GM12878 (cell line): Measurements from ENCODE around the gene SNPH. TPM values are rescaled to one million over a fixed set of nuclear protein-coding genes. Genes with fewer than 3 reads are reported as not detected.

Source experiments
- BRCA1 ChIP-seq: IDR thresholded peaks from 2 replicates; pipeline ENCODE4 v1.6.1; 2011; ENCODE audit warnings: low read depth, low read length, improper control_type of control experiment
- CBX5 ChIP-seq: sonication (generic); IDR thresholded peaks from 2 replicates; pipeline ENCODE4 v1.6.1; 2016; ENCODE audit warnings: low read depth, moderate library complexity, mild to moderate bottlenecking, inconsistent platforms
- CREB1 ChIP-seq: IDR thresholded peaks from 2 replicates; pipeline ENCODE4 v1.6.1; 2012; ENCODE audit warnings: low read depth, mild to moderate bottlenecking, inconsistent platforms
- CREM ChIP-seq: IDR thresholded peaks from 2 replicates; pipeline ENCODE4 v1.6.1; 2014; ENCODE audit warnings: antibody characterized with exemption, low read depth
- EGR1 ChIP-seq, 2 experiments: IDR thresholded peaks; 1 replicate in 1 of 2; 2 replicates in 1 of 2; pipeline ENCODE4 v1.6.1; 2011 to 2012; ENCODE audit warnings: low read depth in 2 of 2, low read length in 2 of 2, borderline replicate concordance in 1 of 2, mild to moderate bottlenecking in 1 of 2, moderate library complexity in 1 of 2
- FOXK2 ChIP-seq: fragments of 450-650 bp; IDR thresholded peaks from 2 replicates; pipeline ENCODE4 v1.6.1; 2017; ENCODE audit warnings: mild to moderate bottlenecking, moderate library complexity
- IKZF2 ChIP-seq, 2 experiments: fragments of 450-650 bp; IDR thresholded peaks; 2 replicates each; pipeline ENCODE4 v1.6.1; 2017; ENCODE audit warnings: mild to moderate bottlenecking in 2 of 2, moderate library complexity in 2 of 2
- JUNB ChIP-seq: IDR thresholded peaks from 2 replicates; pipeline ENCODE4 v1.6.1; 2016; ENCODE audit warnings: antibody characterized with exemption, mild to moderate bottlenecking
- KDM1A ChIP-seq: fragments of 200-600 bp; sonication (generic); IDR thresholded peaks from 2 replicates; pipeline ENCODE4 v1.6.1; 2016; ENCODE audit warnings: borderline replicate concordance
- KLF5 ChIP-seq: fragments of 450-650 bp; IDR thresholded peaks from 2 replicates; pipeline ENCODE4 v1.6.1; 2014; ENCODE audit warnings: mild to moderate bottlenecking; ENCODE audit not compliant: partially characterized antibody
- MTA3 ChIP-seq: IDR thresholded peaks from 2 replicates; pipeline ENCODE4 v1.6.1; 2012; ENCODE audit warnings: low read length, inconsistent platforms, borderline replicate concordance
- MYB ChIP-seq: fragments of 150-350 bp; IDR thresholded peaks from 2 replicates; pipeline ENCODE4 v1.6.1; 2014; ENCODE audit warnings: mild to moderate bottlenecking, low read depth, low read length, borderline replicate concordance
- NR2C2 ChIP-seq: IDR thresholded peaks from 2 replicates; pipeline ENCODE4 v1.6.1; 2011; ENCODE audit warnings: borderline replicate concordance, low read depth; ENCODE audit not compliant: control insufficient read depth, insufficient read length
- NRF1 ChIP-seq: conservative IDR thresholded peaks from 2 replicates; pipeline ENCODE4 v1.6.1; 2011; ENCODE audit warnings: mild to moderate bottlenecking, low read depth, low read length, improper control_type of control experiment
- PAX5 ChIP-seq: IDR thresholded peaks from 2 replicates; pipeline ENCODE4 v1.6.1; 2011; ENCODE audit warnings: low read depth, low read length, borderline replicate concordance
- SIX5 ChIP-seq: IDR thresholded peaks from 2 replicates; pipeline ENCODE4 v1.6.1; 2011; ENCODE audit warnings: mild to moderate bottlenecking, low read depth, low read length, moderate library complexity; ENCODE audit not compliant: severe bottlenecking
- SREBF2 ChIP-seq: IDR thresholded peaks from 2 replicates; pipeline ENCODE4 v1.6.1; 2012; ENCODE audit warnings: mild to moderate bottlenecking, low read length
- SRF ChIP-seq, 2 experiments: IDR thresholded peaks; 2 replicates each; pipeline ENCODE4 v1.6.1; 2011; ENCODE audit warnings: low read depth in 2 of 2, low read length in 2 of 2, mild to moderate bottlenecking in 1 of 2, moderate library complexity in 1 of 2
- TCF12 ChIP-seq: IDR thresholded peaks from 2 replicates; pipeline ENCODE4 v1.6.1; 2011; ENCODE audit warnings: low read depth, mild to moderate bottlenecking, low read length
- YBX1 ChIP-seq: fragments of 450-650 bp; IDR thresholded peaks from 2 replicates; pipeline ENCODE4 v1.6.1; 2016; ENCODE audit warnings: antibody characterized with exemption
- ZSCAN29 ChIP-seq: fragments of 450-650 bp; IDR thresholded peaks from 2 replicates; pipeline ENCODE4 v1.6.1; 2017; ENCODE audit warnings: mild to moderate bottlenecking, moderate library complexity
- polyA plus RNA-seq, 11 experiments: library from polyadenylated mRNA; depleted of rRNA in 4 of 11; unstranded in 6 of 11; stranded (reverse) in 5 of 11; fragments of >200 nt; fragmentation: Nextera tagmentation in 4 of 11; fragmentation: Illumina TruSeq in 1 of 11; extraction: Ambion mirVana in 4 of 11; extraction: Trizol in 1 of 11; gene quantifications; 1 replicate in 1 of 11; 2 replicates in 10 of 11; pipeline versions ENCODE4 v1.2.1 to v1.2.3, GENCODE V29; 2011 to 2016; ENCODE audit warnings: inconsistent platforms in 2 of 11, missing spikeins in 2 of 11, low read depth in 1 of 11
- total RNA-seq, 4 experiments: library from RNA; depleted of rRNA in 3 of 4; stranded (reverse); fragments of >200 nt in 3 of 4; fragmentation: Illumina TruSeq in 1 of 4; extraction: Trizol in 1 of 4; gene quantifications; 2 replicates each; pipeline versions ENCODE4 v1.2.1 to v1.2.3, GENCODE V29; 2013 to 2021
- TF ChIP-seq, protein P1 (sequence below): IDR thresholded peaks from 2 replicates; pipeline ENCODE4 v1.6.1; 2012; ENCODE audit warnings: low read depth, low read length, improper control_type of control experiment
- TF ChIP-seq, protein P2 (sequence below): IDR thresholded peaks from 2 replicates; pipeline ENCODE4 v1.6.1; 2011; ENCODE audit warnings: borderline replicate concordance, low read depth, mild to moderate bottlenecking, moderate library complexity, mixed read lengths, low read length; ENCODE audit not compliant: insufficient read depth; ENCODE audit errors: extremely low read length
- TF ChIP-seq, protein P3 (sequence below): fragments of 450-650 bp; IDR thresholded peaks from 2 replicates; pipeline ENCODE4 v1.6.1; 2017; ENCODE audit warnings: mild to moderate bottlenecking, low read depth, inconsistent platforms; ENCODE audit not compliant: poor library complexity, severe bottlenecking
- TF ChIP-seq, protein P4 (sequence below): fragments of 150-350 bp; IDR thresholded peaks from 2 replicates; pipeline ENCODE4 v1.6.1; 2016; ENCODE audit warnings: low read depth, low read length

SNPH gene
- total and polyA plus RNA-seq, 10 of the 15 experiments (the other 5 are each of a cell fraction or from before 2014, with no cell fraction given), result 0.02 to 0.45 (median 0.34) TPM; not detected in 2

DNA sequence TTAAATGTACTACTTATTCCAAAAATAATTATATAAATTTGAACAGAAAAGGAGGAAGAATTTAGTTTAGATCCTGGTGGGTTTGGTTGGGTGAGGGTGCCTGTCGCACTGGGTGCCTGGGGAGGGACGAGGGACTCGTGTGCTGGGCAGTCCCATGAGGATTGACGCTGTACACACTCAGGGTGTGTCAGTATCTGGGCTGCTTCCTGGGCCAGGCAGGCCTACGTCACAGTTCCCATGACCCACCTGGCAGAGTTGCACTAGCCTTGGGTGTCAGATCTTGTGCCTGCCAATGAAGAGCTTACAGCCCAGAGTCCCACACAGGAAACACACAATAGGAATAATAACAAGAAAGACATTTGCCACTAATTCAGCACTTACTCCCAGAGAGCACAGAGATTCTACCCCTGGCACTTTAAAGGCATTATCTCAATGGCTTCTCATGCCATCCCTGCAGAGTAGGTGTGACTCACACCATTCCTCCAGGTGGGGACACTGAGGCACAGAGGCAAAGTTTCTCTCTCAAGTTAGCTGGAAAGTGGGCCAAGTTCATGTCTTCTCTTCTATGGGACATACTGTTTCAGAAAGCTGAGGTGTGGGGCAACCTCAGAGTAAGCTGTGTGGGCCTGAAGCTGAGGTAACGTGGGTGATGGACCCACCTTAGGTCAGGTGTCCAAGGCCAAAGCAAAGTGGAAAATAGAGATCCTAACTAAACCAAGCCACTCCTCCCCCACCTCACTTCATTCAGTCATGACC lies 64.2 kb downstream of the SNPH start (continued):
- TF ChIP-seq, protein P1, sequence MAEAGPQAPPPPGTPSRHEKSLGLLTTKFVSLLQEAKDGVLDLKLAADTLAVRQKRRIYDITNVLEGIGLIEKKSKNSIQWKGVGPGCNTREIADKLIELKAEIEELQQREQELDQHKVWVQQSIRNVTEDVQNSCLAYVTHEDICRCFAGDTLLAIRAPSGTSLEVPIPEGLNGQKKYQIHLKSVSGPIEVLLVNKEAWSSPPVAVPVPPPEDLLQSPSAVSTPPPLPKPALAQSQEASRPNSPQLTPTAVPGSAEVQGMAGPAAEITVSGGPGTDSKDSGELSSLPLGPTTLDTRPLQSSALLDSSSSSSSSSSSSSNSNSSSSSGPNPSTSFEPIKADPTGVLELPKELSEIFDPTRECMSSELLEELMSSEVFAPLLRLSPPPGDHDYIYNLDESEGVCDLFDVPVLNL, result no peak
- no peak for TF ChIP-seq NRF1
- TF ChIP-seq, protein P2, sequence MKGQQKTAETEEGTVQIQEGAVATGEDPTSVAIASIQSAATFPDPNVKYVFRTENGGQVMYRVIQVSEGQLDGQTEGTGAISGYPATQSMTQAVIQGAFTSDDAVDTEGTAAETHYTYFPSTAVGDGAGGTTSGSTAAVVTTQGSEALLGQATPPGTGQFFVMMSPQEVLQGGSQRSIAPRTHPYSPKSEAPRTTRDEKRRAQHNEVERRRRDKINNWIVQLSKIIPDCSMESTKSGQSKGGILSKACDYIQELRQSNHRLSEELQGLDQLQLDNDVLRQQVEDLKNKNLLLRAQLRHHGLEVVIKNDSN, result no peak
- TF ChIP-seq SRF (IDR thresholded peaks at IDR 0.05; ENCODE audit: low read depth in 2 of 2, low read length in 2 of 2), result no peak
- TF ChIP-seq CREB1, result peak; percentile 60; the same call in 1 of the 2 replicates
- no peak for TF ChIP-seq YBX1
- TF ChIP-seq JUNB, result no peak
- TF ChIP-seq PAX5, result no peak
- no peak for TF ChIP-seq BRCA1
- TF ChIP-seq MYB, result no peak
- no peak for TF ChIP-seq NR2C2
- no peak for TF ChIP-seq CBX5
- TF ChIP-seq EGR1 (IDR thresholded peaks at IDR 0.05; ENCODE audit: borderline replicate concordance in 1 of 2, low read depth in 2 of 2, low read length in 2 of 2), result no peak
- no peak for TF ChIP-seq KLF5
- no peak for TF ChIP-seq TCF12
- TF ChIP-seq IKZF2 (IDR thresholded peaks at IDR 0.05), result peak; percentile 17 to 36; a peak in 1 of 4 replicates
- TF ChIP-seq, protein P3, sequence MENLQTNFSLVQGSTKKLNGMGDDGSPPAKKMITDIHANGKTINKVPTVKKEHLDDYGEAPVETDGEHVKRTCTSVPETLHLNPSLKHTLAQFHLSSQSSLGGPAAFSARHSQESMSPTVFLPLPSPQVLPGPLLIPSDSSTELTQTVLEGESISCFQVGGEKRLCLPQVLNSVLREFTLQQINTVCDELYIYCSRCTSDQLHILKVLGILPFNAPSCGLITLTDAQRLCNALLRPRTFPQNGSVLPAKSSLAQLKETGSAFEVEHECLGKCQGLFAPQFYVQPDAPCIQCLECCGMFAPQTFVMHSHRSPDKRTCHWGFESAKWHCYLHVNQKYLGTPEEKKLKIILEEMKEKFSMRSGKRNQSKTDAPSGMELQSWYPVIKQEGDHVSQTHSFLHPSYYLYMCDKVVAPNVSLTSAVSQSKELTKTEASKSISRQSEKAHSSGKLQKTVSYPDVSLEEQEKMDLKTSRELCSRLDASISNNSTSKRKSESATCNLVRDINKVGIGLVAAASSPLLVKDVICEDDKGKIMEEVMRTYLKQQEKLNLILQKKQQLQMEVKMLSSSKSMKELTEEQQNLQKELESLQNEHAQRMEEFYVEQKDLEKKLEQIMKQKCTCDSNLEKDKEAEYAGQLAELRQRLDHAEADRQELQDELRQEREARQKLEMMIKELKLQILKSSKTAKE, result no peak
- TF ChIP-seq MTA3, result no peak
- no peak for TF ChIP-seq ZSCAN29
- TF ChIP-seq, protein P4, sequence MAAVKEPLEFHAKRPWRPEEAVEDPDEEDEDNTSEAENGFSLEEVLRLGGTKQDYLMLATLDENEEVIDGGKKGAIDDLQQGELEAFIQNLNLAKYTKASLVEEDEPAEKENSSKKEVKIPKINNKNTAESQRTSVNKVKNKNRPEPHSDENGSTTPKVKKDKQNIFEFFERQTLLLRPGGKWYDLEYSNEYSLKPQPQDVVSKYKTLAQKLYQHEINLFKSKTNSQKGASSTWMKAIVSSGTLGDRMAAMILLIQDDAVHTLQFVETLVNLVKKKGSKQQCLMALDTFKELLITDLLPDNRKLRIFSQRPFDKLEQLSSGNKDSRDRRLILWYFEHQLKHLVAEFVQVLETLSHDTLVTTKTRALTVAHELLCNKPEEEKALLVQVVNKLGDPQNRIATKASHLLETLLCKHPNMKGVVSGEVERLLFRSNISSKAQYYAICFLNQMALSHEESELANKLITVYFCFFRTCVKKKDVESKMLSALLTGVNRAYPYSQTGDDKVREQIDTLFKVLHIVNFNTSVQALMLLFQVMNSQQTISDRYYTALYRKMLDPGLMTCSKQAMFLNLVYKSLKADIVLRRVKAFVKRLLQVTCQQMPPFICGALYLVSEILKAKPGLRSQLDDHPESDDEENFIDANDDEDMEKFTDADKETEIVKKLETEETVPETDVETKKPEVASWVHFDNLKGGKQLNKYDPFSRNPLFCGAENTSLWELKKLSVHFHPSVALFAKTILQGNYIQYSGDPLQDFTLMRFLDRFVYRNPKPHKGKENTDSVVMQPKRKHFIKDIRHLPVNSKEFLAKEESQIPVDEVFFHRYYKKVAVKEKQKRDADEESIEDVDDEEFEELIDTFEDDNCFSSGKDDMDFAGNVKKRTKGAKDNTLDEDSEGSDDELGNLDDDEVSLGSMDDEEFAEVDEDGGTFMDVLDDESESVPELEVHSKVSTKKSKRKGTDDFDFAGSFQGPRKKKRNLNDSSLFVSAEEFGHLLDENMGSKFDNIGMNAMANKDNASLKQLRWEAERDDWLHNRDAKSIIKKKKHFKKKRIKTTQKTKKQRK, result no peak
- no peak for TF ChIP-seq SREBF2
- no peak for TF ChIP-seq FOXK2
- no peak for TF ChIP-seq KDM1A
- TF ChIP-seq CREM, result peak; percentile 81
- no peak for TF ChIP-seq SIX5
